Measurements from ENCODE around the gene MACF1. TPM values are rescaled to one million over a fixed set of nuclear protein-coding genes. Genes with fewer than 3 reads are reported as not detected.

MACF1 gene
- total RNA-seq, 1 experiment from 2014 or later, result 189 TPM

DNA sequence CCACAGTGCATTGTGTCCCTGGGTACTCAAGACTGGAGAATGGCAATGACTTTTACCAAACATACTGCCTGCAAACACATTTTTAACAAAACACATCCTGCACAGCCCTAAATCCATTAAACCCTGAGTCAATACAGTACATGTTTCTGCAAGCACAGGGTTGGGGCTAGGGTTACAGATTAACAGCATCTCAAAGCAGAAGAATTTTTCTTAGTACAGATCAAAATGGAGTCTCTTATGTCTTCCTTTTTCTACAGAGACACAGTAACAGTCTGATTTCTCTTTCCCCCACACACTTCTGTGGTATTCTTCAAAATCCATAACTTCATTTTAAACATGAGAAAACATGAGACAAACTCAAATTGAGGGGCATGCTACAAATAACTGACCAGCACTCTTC lies 300.8 kb downstream of the MACF1 start:
- peaks cover 14% of the 10 kb centered on the region for H3K4me1 ChIP-seq (replicated peaks; ENCODE audit: insufficient read depth)
- intact Hi-C loops (cut with micrococcal nuclease; ENCODE audit: unreplicated experiment), result loop anchor here (10.0 kb wide), 1 partner anchor 150 kb away; no protein-coding TSS in a partner anchor
- no peak overlapping the region for H2AFZ ChIP-seq
- no peaks in the 10 kb centered on the region for H4K20me1 ChIP-seq (ENCODE audit: insufficient read depth)
- H3K9me3 ChIP-seq (ENCODE audit: insufficient read depth, low read depth), result no peaks in the 10 kb centered on the region
- ChIA-PET CTCF (interaction anchor here (0.6 kb wide), 1 partner anchor 101 kb away, joined by 7 read pairs; no protein-coding TSS in a partner anchor), POLR2A (ENCODE audit: unreplicated experiment) (no interaction called here)
- H3K4me2 ChIP-seq, result no peak overlapping the region
- H3K27ac ChIP-seq, result no peak overlapping the region
- no peak overlapping the region for H3K4me3 ChIP-seq
- DNase-seq, result no peak
- no peak for TF ChIP-seq EZH2 (IDR thresholded peaks at IDR 0.05; ENCODE audit: low read depth)
- TF ChIP-seq, protein P1, sequence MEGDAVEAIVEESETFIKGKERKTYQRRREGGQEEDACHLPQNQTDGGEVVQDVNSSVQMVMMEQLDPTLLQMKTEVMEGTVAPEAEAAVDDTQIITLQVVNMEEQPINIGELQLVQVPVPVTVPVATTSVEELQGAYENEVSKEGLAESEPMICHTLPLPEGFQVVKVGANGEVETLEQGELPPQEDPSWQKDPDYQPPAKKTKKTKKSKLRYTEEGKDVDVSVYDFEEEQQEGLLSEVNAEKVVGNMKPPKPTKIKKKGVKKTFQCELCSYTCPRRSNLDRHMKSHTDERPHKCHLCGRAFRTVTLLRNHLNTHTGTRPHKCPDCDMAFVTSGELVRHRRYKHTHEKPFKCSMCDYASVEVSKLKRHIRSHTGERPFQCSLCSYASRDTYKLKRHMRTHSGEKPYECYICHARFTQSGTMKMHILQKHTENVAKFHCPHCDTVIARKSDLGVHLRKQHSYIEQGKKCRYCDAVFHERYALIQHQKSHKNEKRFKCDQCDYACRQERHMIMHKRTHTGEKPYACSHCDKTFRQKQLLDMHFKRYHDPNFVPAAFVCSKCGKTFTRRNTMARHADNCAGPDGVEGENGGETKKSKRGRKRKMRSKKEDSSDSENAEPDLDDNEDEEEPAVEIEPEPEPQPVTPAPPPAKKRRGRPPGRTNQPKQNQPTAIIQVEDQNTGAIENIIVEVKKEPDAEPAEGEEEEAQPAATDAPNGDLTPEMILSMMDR (conservative IDR thresholded peaks at IDR 0.05), result no peak
- H3K9me2 ChIP-seq (ENCODE audit: insufficient read depth), result no peaks in the 10 kb centered on the region
- no peaks in the 10 kb centered on the region for H3K36me3 ChIP-seq (ENCODE audit: low read depth)
- BruUV-seq (replicated peaks), result no TSS peak
- no peaks in the 10 kb centered on the region for H3K79me2 ChIP-seq (ENCODE audit: low read depth)
- H3K27me3 ChIP-seq (ENCODE audit: insufficient read depth, low read depth), result no peaks in the 10 kb centered on the region
- H3F3A ChIP-seq (ENCODE audit: insufficient read depth, low read depth), result no peaks in the 10 kb centered on the region; the same call in 1 of the 2 replicates

DNA sequence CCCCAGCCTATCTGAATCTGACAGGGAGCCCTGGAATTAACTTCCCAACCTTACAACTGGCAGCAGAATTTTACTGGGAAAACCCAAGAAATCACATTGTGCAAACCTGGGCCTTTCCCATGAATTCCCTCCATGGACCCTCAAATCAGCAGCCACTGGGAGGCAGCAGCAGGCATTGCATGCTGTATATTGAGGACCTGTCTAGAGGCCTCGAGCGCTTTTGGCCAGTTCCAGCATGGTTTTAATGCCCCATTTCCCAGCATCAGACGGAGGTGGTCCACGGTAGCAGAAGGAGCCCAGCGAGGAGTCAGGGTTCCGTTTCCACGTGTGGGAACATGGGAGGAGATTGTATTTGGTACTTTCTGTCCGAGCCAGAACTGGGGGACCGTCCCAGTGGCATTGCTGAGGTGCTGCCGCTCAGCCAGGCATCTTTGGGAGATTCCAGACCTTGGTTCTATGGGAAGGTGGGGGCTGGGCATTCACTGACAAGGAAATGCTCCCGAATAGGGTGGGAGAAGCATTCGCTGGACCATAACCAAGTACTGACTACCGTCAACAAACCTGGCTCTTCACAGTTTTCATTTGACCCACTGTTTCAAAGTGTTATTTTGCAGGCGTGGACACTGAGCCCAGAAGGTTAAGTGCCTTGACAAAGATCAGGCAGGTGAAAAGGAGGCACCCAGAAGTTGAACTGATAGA lies 302.9 kb downstream of the MACF1 start:
- CTCF ChIA-PET, result no interaction called here
- no peak for TF ChIP-seq EZH2 (IDR thresholded peaks at IDR 0.05; ENCODE audit: low read depth)
- TF ChIP-seq, protein P1 (conservative IDR thresholded peaks at IDR 0.05), result no peak; the same call in 1 of the 2 replicates
- no peak overlapping the region for H2AFZ ChIP-seq
- no peaks in the 10 kb centered on the region for H3K79me2 ChIP-seq (ENCODE audit: low read depth)
- no TSS peak for BruUV-seq (replicated peaks)
- POLR2A ChIA-PET (ENCODE audit: unreplicated experiment), result no interaction called here
- H3K9me3 ChIP-seq (ENCODE audit: insufficient read depth, low read depth), result no peaks in the 10 kb centered on the region
- no peak overlapping the region for H3K4me2 ChIP-seq
- H3K27ac ChIP-seq, result no peak overlapping the region
- intact Hi-C loops (cut with micrococcal nuclease; ENCODE audit: unreplicated experiment), result loop anchor here (10.0 kb wide), 1 partner anchor 147 kb away; no protein-coding TSS in a partner anchor
- no peaks in the 10 kb centered on the region for H3K27me3 ChIP-seq (ENCODE audit: insufficient read depth, low read depth)
- no peaks in the 10 kb centered on the region for H3K36me3 ChIP-seq (ENCODE audit: low read depth)
- no peaks in the 10 kb centered on the region for H3K9me2 ChIP-seq (ENCODE audit: insufficient read depth)
- no peaks in the 10 kb centered on the region; the same call in 1 of the 2 replicates for H3F3A ChIP-seq (ENCODE audit: insufficient read depth, low read depth)
- no peaks in the 10 kb centered on the region for H4K20me1 ChIP-seq (ENCODE audit: insufficient read depth)
- H3K4me1 ChIP-seq (replicated peaks; ENCODE audit: insufficient read depth), result peaks cover 5% of the 10 kb centered on the region; the same call in 1 of the 2 replicates
- no peak overlapping the region for H3K4me3 ChIP-seq
- no peak for DNase-seq

DNA sequence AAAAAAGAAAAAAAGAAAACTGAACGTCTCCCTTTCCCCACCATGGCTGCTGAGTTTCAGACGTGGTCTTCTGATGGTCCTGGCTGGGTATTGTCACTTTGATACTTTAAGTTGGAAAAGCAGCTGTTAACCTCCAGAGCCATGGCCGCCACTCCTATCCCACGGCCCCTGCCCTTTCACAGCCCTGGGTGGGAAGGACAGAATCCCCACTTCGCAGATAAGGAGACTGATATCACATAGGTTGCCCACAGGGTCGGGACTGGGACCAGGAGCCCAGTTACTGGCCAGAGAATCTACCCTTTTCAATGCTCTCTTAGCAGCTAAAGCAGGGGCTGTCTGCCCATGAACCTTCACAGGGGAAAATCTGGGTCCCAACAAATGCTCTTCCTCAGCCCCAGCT lies 303.8 kb downstream of the MACF1 start:
- H3K9me2 ChIP-seq (ENCODE audit: insufficient read depth), result no peaks in the 10 kb centered on the region
- no peaks in the 10 kb centered on the region for H3K36me3 ChIP-seq (ENCODE audit: low read depth)
- no peaks in the 10 kb centered on the region; the same call in 1 of the 2 replicates for H3F3A ChIP-seq (ENCODE audit: insufficient read depth, low read depth)
- DNase-seq, result no peak
- TF ChIP-seq EZH2 (IDR thresholded peaks at IDR 0.05; ENCODE audit: low read depth), result no peak
- no peak overlapping the region for H2AFZ ChIP-seq
- H3K27me3 ChIP-seq (ENCODE audit: insufficient read depth, low read depth), result no peaks in the 10 kb centered on the region
- peaks cover 5% of the 10 kb centered on the region; the same call in 1 of the 2 replicates for H3K4me1 ChIP-seq (replicated peaks; ENCODE audit: insufficient read depth)
- no peak overlapping the region for H3K27ac ChIP-seq
- no peaks in the 10 kb centered on the region for H4K20me1 ChIP-seq (ENCODE audit: insufficient read depth)
- no peak overlapping the region for H3K4me3 ChIP-seq
- H3K79me2 ChIP-seq (ENCODE audit: low read depth), result no peaks in the 10 kb centered on the region
- H3K9me3 ChIP-seq (ENCODE audit: insufficient read depth, low read depth), result no peaks in the 10 kb centered on the region
- H3K4me2 ChIP-seq, result peak overlapping the region; percentile 1; the same call in 1 of the 2 replicates
- CTCF ChIA-PET, result no interaction called here
- BruUV-seq (replicated peaks), result no TSS peak
- intact Hi-C loops (cut with micrococcal nuclease; ENCODE audit: unreplicated experiment), result loop anchor here (10.0 kb wide), 1 partner anchor 147 kb away; no protein-coding TSS in a partner anchor
- POLR2A ChIA-PET (ENCODE audit: unreplicated experiment), result interaction anchor here (0.7 kb wide), 1 partner anchor 482 kb away, joined by 6 read pairs; the partner anchor contains the start of gene NDUFS5

Data from PC-9 (cell line).